CD8-positive, alpha-beta memory T cell (primary cell): ENCODE measurements around the gene SCART1. TPM values are rescaled to one million over a fixed set of nuclear protein-coding genes. Genes with fewer than 3 reads are reported as not detected.
"Not testable (repeated sequence)": the region's sequence is repeated elsewhere in the genome, so short reads cannot be mapped to it uniquely, and the experiment has no call there.

Experiments
- CTCF ChIA-PET: fragments of 350-600 bp; sonication (Branson Sonifier 250); formaldehyde crosslinking; loops from one replicate; lab custom pipeline; 2021; ENCODE audit warnings: antibody characterized with exemption; lab: Charles Lee
- POLR2A ChIA-PET: fragments of 350-600 bp; sonication (Branson Sonifier 250); formaldehyde crosslinking; loops from one replicate; lab custom pipeline; 2021; ENCODE audit warnings: antibody characterized with exemption; lab: Charles Lee
- DNase-seq, 5 donors: peaks; one replicate each; pipeline versions ENCODE4 v3.0.0 to v3.0.0-alpha.2; 2020 to 2022; ENCODE audit warnings: mixed read lengths in 1 of 5
- H3K27ac ChIP-seq: one replicate; pipeline ENCODE4 v1.7.0; 2013; ENCODE audit warnings: low read depth, mild to moderate bottlenecking, low read length, moderate library complexity
- H3K27me3 ChIP-seq: 2 replicates; pipeline ENCODE4 v1.7.0; 2013; ENCODE audit warnings: low read length, mild to moderate bottlenecking; ENCODE audit not compliant: insufficient read depth, poor library complexity, severe bottlenecking
- H3K36me3 ChIP-seq: 2 replicates; pipeline ENCODE4 v1.7.0; 2013; ENCODE audit warnings: mild to moderate bottlenecking, low read length, moderate library complexity; ENCODE audit not compliant: insufficient read depth
- H3K4me1 ChIP-seq: 2 replicates; pipeline ENCODE4 v1.7.0; 2013; ENCODE audit warnings: mild to moderate bottlenecking, low read length, moderate library complexity; ENCODE audit not compliant: insufficient read depth
- H3K4me3 ChIP-seq: 2 replicates; pipeline ENCODE4 v1.7.0; 2013; ENCODE audit warnings: mild to moderate bottlenecking, low read length
- H3K9me3 ChIP-seq: 2 replicates; pipeline ENCODE4 v1.7.0; 2013; ENCODE audit warnings: mild to moderate bottlenecking, low read length
- H3K27ac Mint-ChIP-seq, 8 donors: one replicate each; pipeline ENCODE4 v1.8.0; 2020 to 2021; ENCODE audit warnings: mixed read lengths in 8 of 8, mild to moderate bottlenecking in 6 of 8, inconsistent platforms in 3 of 8, moderate library complexity in 3 of 8
- H3K27me3 Mint-ChIP-seq, 2 donors: one replicate each; pipeline ENCODE4 v1.8.0; 2020 to 2021; ENCODE audit warnings: mixed read lengths in 2 of 2, mild to moderate bottlenecking in 1 of 2, moderate library complexity in 1 of 2
- H3K36me3 Mint-ChIP-seq, 3 donors: one replicate each; pipeline ENCODE4 v1.8.0; 2020 to 2021; ENCODE audit warnings: mixed read lengths in 3 of 3, inconsistent platforms in 1 of 3, mild to moderate bottlenecking in 1 of 3
- H3K4me1 Mint-ChIP-seq, 3 donors: one replicate each; pipeline ENCODE4 v1.8.0; 2020 to 2021; ENCODE audit warnings: mixed read lengths in 3 of 3, inconsistent platforms in 1 of 3, mild to moderate bottlenecking in 1 of 3
- H3K4me3 Mint-ChIP-seq, 7 donors: one replicate each; pipeline ENCODE4 v1.8.0; 2020 to 2021; ENCODE audit warnings: mixed read lengths in 7 of 7, mild to moderate bottlenecking in 6 of 7, moderate library complexity in 4 of 7, inconsistent platforms in 2 of 7
- H3K9me3 Mint-ChIP-seq, 5 donors: one replicate each; pipeline ENCODE4 v1.8.0; 2020 to 2022; ENCODE audit warnings: mixed read lengths in 5 of 5, mild to moderate bottlenecking in 3 of 5, moderate library complexity in 2 of 5, inconsistent platforms in 1 of 5
- polyA plus RNA-seq: library from polyadenylated mRNA; unstranded; fragments of 300-500 nt; fragmentation: Illumina TruSeq; gene quantifications from one replicate; pipeline ENCODE4 v1.2.3, GENCODE V29; 2021
- total RNA-seq, 2 experiments: library from RNA; stranded (reverse); gene quantifications; one replicate each; pipeline ENCODE4 v1.2.3, GENCODE V29; 2021

SCART1 gene
- total and polyA plus RNA-seq, 3 experiments from 2014 or later = 1.4 to 3.2 (median 1.5) TPM

GRCh38 chr10:133440633-133441285, 13.0 kb upstream of the SCART1 start:
- H3K9me3 Mint-ChIP-seq = peaks cover 0 to 7% (median 6%) of the 10 kb centered on the region in 5 donors
- CTCF ChIA-PET = no interaction called here
- peaks cover 29 to 33% (median 33%) of the 10 kb centered on the region in 3 donors for H3K4me1 Mint-ChIP-seq
- Histone ChIP-seq H3K27me3 (no peaks in the 10 kb centered on the region), H3K36me3 (no peaks in the 10 kb centered on the region), H3K4me3 (no peak overlapping the region), H3K4me1 (peaks cover 7% of the 10 kb centered on the region), H3K27ac (no peak overlapping the region), H3K9me3 (no peaks in the 10 kb centered on the region)
- peaks cover 0 to 14% (median 3%) of the 10 kb centered on the region in 3 donors for H3K36me3 Mint-ChIP-seq
- peak overlapping the region in 4 of 8 donors; percentile 17 to 90 (median 71) for H3K27ac Mint-ChIP-seq
- H3K27me3 Mint-ChIP-seq = peaks cover 10 to 14% of the 10 kb centered on the region in 2 donors
- peak overlapping the region in 2 of 7 donors; percentile 19 to 41 for H3K4me3 Mint-ChIP-seq
- POLR2A ChIA-PET = no interaction called here
- peak in 1 of 5 donors; percentile 41 for DNase-seq

GRCh38 chr10:133441356-133441755, 12.4 kb upstream of the SCART1 start:
- CTCF ChIA-PET, H3K27ac ChIP-seq, H3K27me3 Mint-ChIP-seq, H3K36me3 ChIP-seq, H3K4me1 ChIP-seq, H3K4me3 ChIP-seq, H3K27me3 ChIP-seq, H3K9me3 Mint-ChIP-seq, H3K9me3 ChIP-seq: not testable (repeated sequence)
- Mint-ChIP-seq H3K4me1 (peaks cover 29 to 33% (median 33%) of the 10 kb centered on the region in 3 donors), H3K4me3 (peak overlapping the region; percentile 43 to 92 (median 82)), H3K36me3 (peaks cover 0 to 13% (median 3%) of the 10 kb centered on the region in 3 donors), H3K27ac (peak overlapping the region in 6 of 8 donors; percentile 85 to 94 (median 88))
- POLR2A ChIA-PET = interaction anchor here (0.9 kb wide), 1 partner anchor 48 kb away, joined by 3 read pairs; no protein-coding TSS in a partner anchor
- peak in 1 of 5 donors; percentile 37 for DNase-seq

- no peaks in the 10 kb centered on the region for H3K36me3 ChIP-seq
- POLR2A ChIA-PET = interaction anchor here (0.9 kb wide), 1 partner anchor 49 kb away, joined by 3 read pairs; no protein-coding TSS in a partner anchor
- no peak overlapping the region for H3K27ac ChIP-seq
- Mint-ChIP-seq H3K4me1 (peaks cover 29 to 35% (median 33%) of the 10 kb centered on the region in 3 donors), H3K9me3 (peaks cover 2 to 8% (median 5%) of the 10 kb centered on the region in 5 donors), H3K4me3 (peak overlapping the region; percentile 43 to 92 (median 85)), H3K27ac (peak overlapping the region in 6 of 8 donors; percentile 85 to 94 (median 88)), H3K36me3 (peaks cover 0 to 12% (median 3%) of the 10 kb centered on the region in 3 donors), H3K27me3 (peaks cover 5 to 8% of the 10 kb centered on the region in 2 donors)
- peak in 1 of 5 donors; percentile 36 for DNase-seq
- H3K4me1 ChIP-seq = peaks cover 7% of the 10 kb centered on the region
- no peaks in the 10 kb centered on the region for H3K27me3 ChIP-seq
- CTCF ChIA-PET = no interaction called here
- no peaks in the 10 kb centered on the region for H3K9me3 ChIP-seq
- no peak overlapping the region for H3K4me3 ChIP-seq
Observed at GRCh38 chr10:133441780-133442179, 12.0 kb upstream of the SCART1 start.

- peaks cover 1 to 8% of the 10 kb centered on the region in 2 donors for H3K27me3 Mint-ChIP-seq
- CTCF ChIA-PET = no interaction called here
- Histone ChIP-seq H3K27ac (no peak overlapping the region), H3K4me3 (no peak overlapping the region), H3K9me3 (no peaks in the 10 kb centered on the region), H3K4me1 (peaks cover 7% of the 10 kb centered on the region), H3K36me3 (no peaks in the 10 kb centered on the region), H3K27me3 (no peaks in the 10 kb centered on the region)
- peak overlapping the region in 7 of 8 donors; percentile 59 to 94 (median 91) for H3K27ac Mint-ChIP-seq
- peak in 3 of 5 donors; percentile 24 to 33 (median 32) for DNase-seq
- H3K36me3 Mint-ChIP-seq = peaks cover 0 to 17% (median 3%) of the 10 kb centered on the region in 3 donors
- POLR2A ChIA-PET = interaction anchor here (0.9 kb wide), 1 partner anchor 49 kb away, joined by 3 read pairs; no protein-coding TSS in a partner anchor
- H3K4me1 Mint-ChIP-seq = peaks cover 29 to 37% (median 33%) of the 10 kb centered on the region in 3 donors
- peak overlapping the region; percentile 0 to 92 (median 85) for H3K4me3 Mint-ChIP-seq
- H3K9me3 Mint-ChIP-seq = peaks cover 6 to 13% (median 11%) of the 10 kb centered on the region in 5 donors
Observed at GRCh38 chr10:133442191-133442966, 11.4 kb upstream of the SCART1 start.

- H3K27me3 ChIP-seq = no peaks in the 10 kb centered on the region
- H3K4me3 ChIP-seq = no peak overlapping the region
- Mint-ChIP-seq H3K4me3 (peak overlapping the region in 6 of 7 donors; percentile 0 to 92 (median 86)), H3K27me3 (peaks cover 0 to 8% of the 10 kb centered on the region in 2 donors), H3K4me1 (peaks cover 24 to 30% (median 28%) of the 10 kb centered on the region in 3 donors), H3K27ac (peak overlapping the region in 7 of 8 donors; percentile 59 to 94 (median 86)), H3K36me3 (peaks cover 3 to 25% (median 7%) of the 10 kb centered on the region in 3 donors), H3K9me3 (peaks cover 15 to 22% (median 20%) of the 10 kb centered on the region in 5 donors)
- H3K4me1 ChIP-seq = peaks cover 7% of the 10 kb centered on the region
- ChIA-PET POLR2A (no interaction called here), CTCF (no interaction called here)
- no peak overlapping the region for H3K27ac ChIP-seq
- DNase-seq = peak in 1 of 5 donors; percentile 23
- peaks cover 4% of the 10 kb centered on the region for H3K9me3 ChIP-seq
- H3K36me3 ChIP-seq = no peaks in the 10 kb centered on the region
Observed at GRCh38 chr10:133442967-133443924, 10.5 kb upstream of the SCART1 start.

- peaks cover 0 to 5% of the 10 kb centered on the region in 2 donors for H3K27me3 Mint-ChIP-seq
- H3K27ac Mint-ChIP-seq = no peak overlapping the region
- DNase-seq = peak in 1 of 5 donors; percentile 41
- H3K27ac ChIP-seq = no peak overlapping the region
- ChIA-PET CTCF (no interaction called here), POLR2A (no interaction called here)
- no peak overlapping the region for H3K4me3 Mint-ChIP-seq
- peaks cover 9% of the 10 kb centered on the region for H3K9me3 ChIP-seq
- H3K4me1 ChIP-seq = no peaks in the 10 kb centered on the region
- H3K27me3 ChIP-seq = no peaks in the 10 kb centered on the region
- no peaks in the 10 kb centered on the region for H3K36me3 ChIP-seq
- H3K4me1 Mint-ChIP-seq = peaks cover 16 to 21% (median 19%) of the 10 kb centered on the region in 3 donors
- H3K36me3 Mint-ChIP-seq = peaks cover 5 to 31% (median 9%) of the 10 kb centered on the region in 3 donors
- no peak overlapping the region for H3K4me3 ChIP-seq
- peaks cover 26 to 35% (median 27%) of the 10 kb centered on the region in 5 donors for H3K9me3 Mint-ChIP-seq
Observed at GRCh38 chr10:133444342-133445267, 9.1 kb upstream of the SCART1 start.
